Activated naive CD8-positive, alpha-beta T cell treated with anti-CD3 and anti-CD28 coated beads, Interleukin-2, amount 10 ng/mL, durations not matched to agents 7 days and 5 days (primary cell): ENCODE results near the gene MOB3A. TPM values are rescaled to one million over a fixed set of nuclear protein-coding genes. Genes with fewer than 3 reads are reported as not detected.

Experiments
- ATAC-seq: fragments of 150-1000 bp; cut with Tn5 transposase; one replicate; pipeline ENCODE4 v1.10.0; 2021; ENCODE audit warnings: low read depth, moderate library complexity
- POLR2A ChIA-PET: fragments of 350-600 bp; sonication (Branson Sonifier 250); formaldehyde crosslinking; loops from one replicate; lab custom pipeline; 2021; ENCODE audit warnings: antibody characterized with exemption; lab: Charles Lee
- DNase-seq: peaks from one replicate; pipeline ENCODE4 v3.0.0; 2021
- H3K27ac Mint-ChIP-seq: one replicate; pipeline ENCODE4 v1.8.0; 2022; ENCODE audit warnings: mild to moderate bottlenecking, mixed read lengths
- H3K27me3 Mint-ChIP-seq: one replicate; pipeline ENCODE4 v1.8.0; 2022; ENCODE audit warnings: mild to moderate bottlenecking, moderate library complexity, mixed read lengths
- H3K36me3 Mint-ChIP-seq: one replicate; pipeline ENCODE4 v1.8.0; 2021; ENCODE audit warnings: mild to moderate bottlenecking, mixed read lengths
- H3K4me1 Mint-ChIP-seq: one replicate; pipeline ENCODE4 v1.8.0; 2021; ENCODE audit warnings: mixed read lengths
- H3K4me3 Mint-ChIP-seq: one replicate; pipeline ENCODE4 v1.8.0; 2022; ENCODE audit warnings: mild to moderate bottlenecking, moderate library complexity, mixed read lengths
- H3K9me3 Mint-ChIP-seq: one replicate; pipeline ENCODE4 v1.8.0; 2021; ENCODE audit warnings: mixed read lengths
- total RNA-seq, 2 experiments: library from RNA; stranded (reverse); gene quantifications; one replicate each; pipeline ENCODE4 v1.2.3, GENCODE V29; 2021

MOB3A gene
- total RNA-seq, 2 experiments from 2014 or later, result 190 to 200 TPM

DNA sequence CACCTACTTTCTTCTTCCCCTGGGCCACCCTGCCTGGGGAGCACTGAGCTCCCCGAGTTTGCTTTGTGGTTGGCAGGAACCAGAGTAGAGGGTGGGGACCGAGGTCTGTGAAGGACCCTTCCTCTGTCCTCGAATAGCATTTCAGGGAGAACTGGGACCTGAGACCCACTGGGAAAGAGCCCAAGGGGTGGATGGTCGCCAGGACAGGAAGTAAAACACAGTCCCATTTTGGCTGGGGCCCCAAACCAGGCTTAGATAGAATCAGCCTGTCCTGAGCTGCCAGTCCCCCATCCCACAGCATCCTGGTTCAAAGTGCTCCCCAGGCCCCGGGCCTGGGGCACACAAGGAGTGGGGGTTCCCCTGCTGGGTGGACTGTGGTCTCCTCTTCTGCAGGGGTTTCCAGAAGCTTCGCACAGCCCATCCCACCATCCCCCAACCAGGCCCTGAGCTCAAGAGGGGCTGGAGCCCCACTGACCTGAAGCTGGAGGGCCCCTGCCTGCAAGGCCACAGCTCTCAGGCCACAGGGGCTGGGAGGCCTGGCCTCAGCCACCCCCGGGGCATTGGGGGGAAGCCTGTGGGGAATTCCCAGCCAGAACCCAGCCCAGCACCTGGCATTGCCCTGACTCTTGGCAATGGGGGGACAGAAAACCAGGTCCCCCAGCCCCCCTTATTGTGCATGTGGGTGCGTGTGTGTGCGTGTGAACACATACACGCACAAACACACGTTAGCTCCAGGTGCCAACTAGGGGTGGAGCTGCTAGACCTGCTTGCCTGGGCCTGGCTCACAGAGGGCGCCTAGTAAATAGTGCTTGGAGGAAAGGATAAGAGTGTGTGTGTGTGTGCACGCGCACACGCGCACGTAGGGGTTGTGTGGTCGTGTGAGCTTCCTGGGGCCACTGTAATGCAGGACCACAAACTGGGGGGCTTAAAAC lies 44.1 kb downstream of the MOB3A start:
- peak overlapping the region; percentile 96 for H3K27ac Mint-ChIP-seq
- POLR2A ChIA-PET, result interaction anchor here (0.5 to 5.2 kb wide), 25 partner anchors 10 to 1453 kb away, joined by 3 to 73 read pairs (median 5); partner anchors contain the start of genes ABHD17A, GADD45B and MOB3A
- peak overlapping the region; percentile 80 for H3K4me3 Mint-ChIP-seq
- ATAC-seq, result peak; percentile 16
- no peaks in the 10 kb centered on the region for H3K9me3 Mint-ChIP-seq
- H3K27me3 Mint-ChIP-seq, result no peaks in the 10 kb centered on the region
- peak; percentile 66 for DNase-seq
- H3K4me1 Mint-ChIP-seq, result peaks cover 34% of the 10 kb centered on the region
- H3K36me3 Mint-ChIP-seq, result peaks cover 7% of the 10 kb centered on the region

GRCh38 chr19:2050991-2051772 lies 44.9 kb downstream of the MOB3A start, which contains the start of gene MKNK2:
Gene MKNK2, minus strand, starts transcription at chr19:2051244. Its CDS starts 393 bp downstream, at chr19:2050851.
- DNase-seq (peak; percentile 99), ATAC-seq (peak; percentile 70)
- Mint-ChIP-seq H3K9me3 (no peaks in the 10 kb centered on the region), H3K27me3 (no peaks in the 10 kb centered on the region), H3K4me1 (peaks cover 30% of the 10 kb centered on the region), H3K27ac (peak within 1 kb of the TSS; percentile 96), H3K4me3 (peak within 1 kb of the TSS; percentile 91), H3K36me3 (peaks cover 7% of the 10 kb centered on the region)
- POLR2A ChIA-PET, result interaction anchor here (0.5 to 5.2 kb wide), 20 partner anchors 9 to 1454 kb away, joined by 3 to 73 read pairs (median 6); partner anchors contain the start of genes ABHD17A and MOB3A

DNA sequence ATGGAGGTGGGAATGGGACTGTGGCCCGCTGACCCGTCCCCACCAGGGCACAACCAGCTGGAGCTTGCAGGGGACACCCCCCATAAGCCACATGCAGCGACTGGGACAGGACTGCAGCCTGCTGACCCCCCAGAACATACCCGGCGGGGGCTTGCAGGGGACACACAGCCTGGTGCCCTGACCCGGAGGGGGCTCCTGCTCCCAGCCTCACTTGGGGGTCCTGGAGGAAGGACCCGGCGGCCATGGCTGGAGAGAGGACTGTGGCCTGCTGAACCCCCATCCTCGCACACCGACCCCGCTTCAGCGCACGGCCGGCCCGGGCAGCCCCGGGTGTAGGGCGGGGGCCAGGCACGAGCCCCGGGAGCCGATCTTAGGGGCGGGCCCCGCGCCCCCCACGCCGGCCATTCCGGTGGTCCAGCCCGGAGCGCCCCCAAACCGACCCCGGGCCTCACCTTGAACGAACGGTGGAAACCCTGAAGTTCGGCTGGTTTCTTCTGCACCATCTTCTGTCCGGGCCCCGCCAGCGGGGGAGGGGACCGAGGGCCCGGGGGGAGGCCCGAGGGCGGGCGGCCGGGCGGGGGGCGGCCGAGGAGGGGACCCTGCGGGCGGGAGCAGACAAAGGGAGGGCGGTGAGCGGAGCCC lies 45.7 kb downstream of the MOB3A start:
- peaks cover 7% of the 10 kb centered on the region for H3K36me3 Mint-ChIP-seq

GRCh38 chr19:2049741-2050348 lies 46.3 kb downstream of the MOB3A start:
- H3K27ac Mint-ChIP-seq, result peak overlapping the region; percentile 77
- peaks cover 9% of the 10 kb centered on the region for H3K36me3 Mint-ChIP-seq
- ATAC-seq (peak; percentile 24), DNase-seq (peak; percentile 73)
- POLR2A ChIA-PET, result interaction anchor here (0.5 to 5.2 kb wide), 16 partner anchors 8 to 970 kb away, joined by 3 to 73 read pairs (median 4); no protein-coding TSS in a partner anchor
- peak overlapping the region; percentile 91 for H3K4me3 Mint-ChIP-seq
- H3K4me1 Mint-ChIP-seq, result peaks cover 25% of the 10 kb centered on the region
- H3K27me3 Mint-ChIP-seq, result no peaks in the 10 kb centered on the region
- no peaks in the 10 kb centered on the region for H3K9me3 Mint-ChIP-seq

More for the DNA sequence above, 45.7 kb downstream of the MOB3A start:
- Mint-ChIP-seq H3K27me3 (no peaks in the 10 kb centered on the region), H3K9me3 (no peaks in the 10 kb centered on the region), H3K4me1 (peaks cover 26% of the 10 kb centered on the region), H3K4me3 (peak overlapping the region; percentile 91), H3K27ac (peak overlapping the region; percentile 77)
- peak; percentile 6 for ATAC-seq
- POLR2A ChIA-PET, result interaction anchor here (0.6 to 5.2 kb wide), 12 partner anchors 8 to 107 kb away, joined by 3 to 73 read pairs (median 4); no protein-coding TSS in a partner anchor
- DNase-seq, result peak; percentile 67

DNA sequence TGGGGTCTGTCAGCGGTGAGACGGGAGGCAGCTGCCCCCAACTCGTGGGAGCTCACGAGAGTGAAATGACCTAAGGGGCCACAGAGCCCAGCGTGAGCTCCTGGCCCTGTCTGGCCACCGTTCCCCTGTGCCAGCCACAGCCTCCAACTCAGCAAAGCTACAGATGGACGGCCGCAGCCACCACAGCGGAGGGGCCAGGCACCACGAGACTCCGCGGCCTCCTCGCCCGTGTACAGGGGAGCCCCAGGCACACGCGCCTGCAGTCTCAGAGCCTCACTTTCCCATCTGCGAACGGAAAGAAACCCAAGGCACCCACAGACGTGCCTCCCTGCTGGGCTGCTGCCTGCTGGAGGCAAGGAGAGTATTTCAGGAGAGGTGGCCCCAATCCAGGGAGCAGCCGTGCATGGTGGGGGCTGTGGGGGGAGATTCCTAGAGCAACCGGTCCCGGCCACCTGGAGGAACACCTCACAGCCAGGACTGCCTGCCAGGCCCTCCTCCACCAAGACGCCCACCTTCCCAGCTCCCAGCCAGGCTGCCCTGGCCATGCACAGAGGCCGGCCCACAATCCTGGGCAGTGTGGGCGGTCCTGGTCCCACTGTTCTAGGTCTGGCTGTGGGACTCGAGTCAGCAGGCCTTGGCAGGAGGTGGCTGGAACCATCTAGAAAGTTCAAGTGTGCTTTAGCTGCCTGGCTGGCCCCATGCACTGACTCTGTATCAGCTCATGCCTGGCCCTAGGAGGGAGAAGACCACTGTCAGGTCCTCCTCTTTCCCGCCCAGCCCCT lies 47.0 kb downstream of the MOB3A start:
- no peaks in the 10 kb centered on the region for H3K27me3 Mint-ChIP-seq
- DNase-seq (no peak), ATAC-seq (no peak)
- POLR2A ChIA-PET, result interaction anchor here (0.5 to 5.2 kb wide), 10 partner anchors 9 to 970 kb away, joined by 3 to 73 read pairs (median 6); no protein-coding TSS in a partner anchor
- no peaks in the 10 kb centered on the region for H3K9me3 Mint-ChIP-seq
- peak overlapping the region; percentile 91 for H3K4me3 Mint-ChIP-seq
- H3K36me3 Mint-ChIP-seq, result peaks cover 10% of the 10 kb centered on the region
- H3K27ac Mint-ChIP-seq, result peak overlapping the region; percentile 77
- peaks cover 24% of the 10 kb centered on the region for H3K4me1 Mint-ChIP-seq

GRCh38 chr19:2048104-2048958 lies 47.8 kb downstream of the MOB3A start:
- Mint-ChIP-seq H3K4me3 (peak overlapping the region; percentile 91), H3K36me3 (peaks cover 10% of the 10 kb centered on the region), H3K27me3 (no peaks in the 10 kb centered on the region), H3K9me3 (no peaks in the 10 kb centered on the region), H3K27ac (peak overlapping the region; percentile 60), H3K4me1 (peaks cover 30% of the 10 kb centered on the region)
- ATAC-seq (no peak), DNase-seq (no peak)
- POLR2A ChIA-PET, result interaction anchor here (1.2 to 5.2 kb wide), 4 partner anchors 13 to 151 kb away, joined by 7 to 73 read pairs (median 8); no protein-coding TSS in a partner anchor

DNA sequence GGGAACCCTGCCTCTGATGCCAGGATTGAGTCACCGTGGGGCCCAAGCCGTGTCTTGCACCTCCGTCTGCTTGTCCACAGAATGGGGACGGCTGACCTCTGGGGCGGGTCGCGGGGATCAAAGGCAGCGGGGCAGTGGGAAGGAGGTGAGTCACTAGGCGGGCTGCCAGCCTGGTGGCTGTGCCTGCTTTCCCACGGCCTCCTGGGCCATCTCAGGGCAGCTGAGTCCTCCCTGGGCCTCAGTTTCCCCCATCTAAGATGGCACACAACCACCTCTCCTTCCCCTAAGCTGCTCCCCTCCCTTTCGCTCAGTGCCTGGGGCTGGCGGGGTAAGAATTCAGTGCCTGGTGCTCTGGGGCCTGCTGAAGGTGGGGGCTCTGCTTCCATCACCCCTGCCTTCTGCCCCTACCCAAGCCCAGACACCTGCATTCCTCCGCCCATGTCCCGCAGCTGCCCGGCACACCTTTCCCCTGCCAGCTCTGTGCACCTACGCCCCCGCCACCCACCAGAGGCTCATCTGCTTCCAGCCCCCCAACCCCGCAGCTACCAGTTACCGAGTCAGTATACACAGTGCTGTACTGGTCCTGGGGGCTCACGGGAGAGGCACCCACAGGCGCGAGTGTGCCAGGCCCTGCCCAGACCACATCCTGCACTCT lies 48.5 kb downstream of the MOB3A start:
- Mint-ChIP-seq H3K36me3 (peaks cover 10% of the 10 kb centered on the region), H3K27me3 (no peaks in the 10 kb centered on the region), H3K27ac (peak overlapping the region; percentile 60), H3K4me3 (peak overlapping the region; percentile 91), H3K9me3 (no peaks in the 10 kb centered on the region), H3K4me1 (peaks cover 32% of the 10 kb centered on the region)
- DNase-seq (no peak), ATAC-seq (no peak)
- POLR2A ChIA-PET, result interaction anchor here (1.2 to 1.7 kb wide), 2 partner anchors 9 to 150 kb away, joined by 4 to 7 read pairs; no protein-coding TSS in a partner anchor

- H3K9me3 Mint-ChIP-seq, result no peaks in the 10 kb centered on the region
- peaks cover 10% of the 10 kb centered on the region for H3K36me3 Mint-ChIP-seq
- H3K4me1 Mint-ChIP-seq, result peaks cover 28% of the 10 kb centered on the region
- H3K27ac Mint-ChIP-seq, result peak overlapping the region; percentile 38
- no peak overlapping the region for H3K4me3 Mint-ChIP-seq
- no peak for ATAC-seq
- POLR2A ChIA-PET, result interaction anchor here (1.2 kb wide), 1 partner anchor 9 kb away, joined by 4 read pairs; no protein-coding TSS in a partner anchor
- H3K27me3 Mint-ChIP-seq, result no peaks in the 10 kb centered on the region
- no peak for DNase-seq
Measured at GRCh38 chr19:2047076-2047448, 49.1 kb downstream of the MOB3A start.

GRCh38 chr19:2046046-2046907 lies 49.8 kb downstream of the MOB3A start:
- Mint-ChIP-seq H3K4me3 (no peak overlapping the region), H3K27me3 (no peaks in the 10 kb centered on the region), H3K27ac (peak overlapping the region; percentile 21), H3K9me3 (no peaks in the 10 kb centered on the region), H3K36me3 (peaks cover 10% of the 10 kb centered on the region), H3K4me1 (peaks cover 24% of the 10 kb centered on the region)
- ATAC-seq (no peak), DNase-seq (no peak)
- POLR2A ChIA-PET, result interaction anchor here (1.2 kb wide), 1 partner anchor 10 kb away, joined by 4 read pairs; no protein-coding TSS in a partner anchor
